Measurements from ENCODE around the gene RPS24.
"Not testable (repeated sequence)": the region's sequence is repeated elsewhere in the genome, so short reads cannot be mapped to it uniquely, and the experiment has no call there.

RPS24 gene

GRCh38 chr10:78058562-78058961 lies 24.9 kb downstream of the RPS24 start:
- DNase-seq = no peak

GRCh38 chr10:78059906-78060702 lies 26.4 kb downstream of the RPS24 start:
- DNase-seq = no peak

- no peak for DNase-seq
These were observed 28.6 kb downstream of the RPS24 start for GRCh38 chr10:78062296-78062695.

GRCh38 chr10:78063236-78063635 lies 29.6 kb downstream of the RPS24 start:
- DNase-seq = no peak

- DNase-seq = not testable (repeated sequence)
These were observed 31.3 kb downstream of the RPS24 start for GRCh38 chr10:78064919-78065318.

GRCh38 chr10:78065611-78066010 lies 31.9 kb downstream of the RPS24 start:
- DNase-seq = no peak

- DNase-seq = no peak
These were observed 32.3 kb downstream of the RPS24 start for GRCh38 chr10:78066012-78066411.

GRCh38 chr10:78066728-78067430 lies 33.2 kb downstream of the RPS24 start:
- DNase-seq = no peak

- DNase-seq = no peak
These were observed 35.5 kb downstream of the RPS24 start for GRCh38 chr10:78069151-78069550.

- DNase-seq = not testable (repeated sequence)
These were observed 36.4 kb downstream of the RPS24 start for GRCh38 chr10:78070064-78070463.

- DNase-seq = no peak
These were observed 37.1 kb downstream of the RPS24 start for GRCh38 chr10:78070726-78071125.

GRCh38 chr10:78071140-78071856 lies 37.6 kb downstream of the RPS24 start:
- no peak for DNase-seq

GRCh38 chr10:78071857-78072179 lies 38.2 kb downstream of the RPS24 start:
- DNase-seq = no peak

- no peak for DNase-seq
These were observed 38.8 kb downstream of the RPS24 start for GRCh38 chr10:78072504-78072903.

- not testable (repeated sequence) for DNase-seq
These were observed 42.1 kb downstream of the RPS24 start for GRCh38 chr10:78075806-78076205.

GRCh38 chr10:78078539-78079330 lies 45.1 kb downstream of the RPS24 start:
- no peak for DNase-seq

GRCh38 chr10:78079411-78079810 lies 45.7 kb downstream of the RPS24 start:
- no peak for DNase-seq

GRCh38 chr10:78081292-78081691 lies 47.6 kb downstream of the RPS24 start:
- DNase-seq = no peak

- DNase-seq = no peak
These were observed 49.0 kb downstream of the RPS24 start for GRCh38 chr10:78082636-78083035.

Measured in CD4-positive, alpha-beta T cell treated with Interleukin-21 for 1 hour (primary cell).